ENCODE measurements around the gene INPP5D. TPM values are rescaled to one million over a fixed set of nuclear protein-coding genes. Genes with fewer than 3 reads are reported as not detected.

Gene INPP5D
- total and polyA plus RNA-seq, 2 donors (not counting 3 experiments of a cell fraction or from before 2014, with no cell fraction given) = 13.9 to 46.6 TPM

DNA sequence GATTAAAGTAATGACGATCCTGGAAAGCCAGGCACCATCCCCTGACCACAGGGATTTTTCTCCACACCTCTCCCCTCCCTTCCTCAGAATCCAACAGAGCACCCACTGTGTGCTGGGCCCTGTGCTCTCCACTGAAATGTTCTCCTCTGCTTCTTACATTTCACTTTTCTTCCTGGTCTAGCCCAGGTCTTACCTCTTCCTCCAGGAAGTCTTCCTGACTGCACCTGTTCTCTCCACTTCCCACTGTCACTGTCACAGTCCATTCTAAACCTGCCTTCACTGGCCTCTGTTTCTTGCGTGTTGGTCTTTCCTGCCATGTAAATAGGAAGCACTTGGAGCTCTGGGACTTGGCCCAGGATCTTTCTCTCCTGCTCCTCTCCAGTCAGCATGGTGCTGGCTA lies 39.7 kb upstream of the INPP5D start:
- DNase-seq (ENCODE audit: low read depth, low spot score) (no peak), FAIRE-seq (no peak)
- Histone ChIP-seq H3K9me3 (replicated peaks; ENCODE audit: control insufficient read depth, insufficient read depth, low read length) (no peaks in the 10 kb centered on the region), H2AFZ (ENCODE audit: low read depth, low read length) (no peak overlapping the region), H3K4me2 (ENCODE audit: insufficient read depth, low read length) (no peak overlapping the region), H4K20me1 (replicated peaks; ENCODE audit: control insufficient read depth, extremely low read depth, insufficient read depth, low read length) (no peaks in the 10 kb centered on the region), H3K4me1 (ENCODE audit: control insufficient read depth, extremely low read depth, insufficient read depth, low read length) (no peaks in the 10 kb centered on the region), H3K9me1 (replicated peaks; ENCODE audit: control insufficient read depth, extremely low read depth, insufficient read depth, low read length) (no peaks in the 10 kb centered on the region), H3K27me3 (ENCODE audit: control insufficient read depth in 2 of 2, insufficient read depth in 2 of 2, low read length in 2 of 2) (no peaks in the 10 kb centered on the region), H3K9ac (replicated peaks; ENCODE audit: extremely low read depth, insufficient read depth, low read length) (no peak overlapping the region), H3K36me3 (ENCODE audit: control insufficient read depth in 2 of 2, extremely low read depth in 1 of 2, insufficient read depth in 2 of 2, low read length in 2 of 2) (no peaks in the 10 kb centered on the region), H3K79me2 (ENCODE audit: control insufficient read depth, insufficient read depth, low read length) (no peaks in the 10 kb centered on the region), H3K4me3 (replicated peaks in 1 of 3; ENCODE audit: insufficient read depth in 1 of 3, low read depth in 1 of 3, low read length in 3 of 3) (no peak overlapping the region), H3K27ac (ENCODE audit: insufficient read depth, low read depth, low read length) (no peak overlapping the region)
- CTCF ChIA-PET = no interaction called here
- dilution Hi-C loops (cut with MboI; ENCODE audit: extremely low pct_ligation_motif_present, low sequenced_read_pairs) = no loop called here
- TF ChIP-seq, protein P1, sequence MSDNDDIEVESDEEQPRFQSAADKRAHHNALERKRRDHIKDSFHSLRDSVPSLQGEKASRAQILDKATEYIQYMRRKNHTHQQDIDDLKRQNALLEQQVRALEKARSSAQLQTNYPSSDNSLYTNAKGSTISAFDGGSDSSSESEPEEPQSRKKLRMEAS (IDR thresholded peaks at IDR 0.05; ENCODE audit: insufficient read depth, insufficient read length) = no peak
- TF ChIP-seq GATA2 (IDR thresholded peaks at IDR 0.05; ENCODE audit: insufficient read depth, insufficient read length, low read depth, low read length) (no peak), MYC (IDR thresholded peaks at IDR 0.05; ENCODE audit: low read depth, low read length) (no peak), POLR2A (IDR thresholded peaks at IDR 0.05; ENCODE audit: low read depth, low read length) (no peak), EZH2 (IDR thresholded peaks at IDR 0.05; ENCODE audit: borderline replicate concordance, low read depth, low read length, severe bottlenecking) (no peak), CTCF (IDR thresholded peaks at IDR 0.05; ENCODE audit: extremely low read depth in 1 of 2, insufficient read depth in 1 of 2, low read depth in 1 of 2, low read length in 2 of 2) (no peak), POLR2AphosphoS5 (IDR thresholded peaks at IDR 0.05; ENCODE audit: insufficient read depth, low read depth, low read length) (no peak), JUN (IDR thresholded peaks at IDR 0.05; ENCODE audit: borderline replicate concordance, insufficient read depth, insufficient read length, low read depth) (no peak), FOS (IDR thresholded peaks at IDR 0.05; ENCODE audit: borderline replicate concordance, insufficient read depth, low read length) (no peak)
- no TSS peak for BruUV-seq (replicated peaks)
- POLR2A ChIA-PET = no interaction called here
- intact Hi-C loops (cut with micrococcal nuclease) = loop anchor here (10.0 kb wide), 1 partner anchor 416 kb away; no protein-coding TSS in a partner anchor

Data from endothelial cell of umbilical vein (primary cell).